Measurements from ENCODE around the gene ENTPD1.
"Not testable (repeated sequence)": the region's sequence is repeated elsewhere in the genome, so short reads cannot be mapped to it uniquely, and the experiment has no call there.

Gene ENTPD1

GRCh38 chr10:95794195-95794594, 38.2 kb downstream of the ENTPD1 start:
- no peak for DNase-seq (ENCODE audit: low spot score)

- no peak for DNase-seq (ENCODE audit: low spot score)
Observed at GRCh38 chr10:95795602-95796001, 39.6 kb downstream of the ENTPD1 start.

- no peak for DNase-seq (ENCODE audit: low spot score)
Observed at GRCh38 chr10:95796504-95796903, 40.5 kb downstream of the ENTPD1 start.

- no peak for DNase-seq (ENCODE audit: low spot score)
Observed at GRCh38 chr10:95798096-95798855, 42.3 kb downstream of the ENTPD1 start.

- DNase-seq (ENCODE audit: low spot score): not testable (repeated sequence)
Observed at GRCh38 chr10:95800286-95800685, 44.3 kb downstream of the ENTPD1 start.

- DNase-seq (ENCODE audit: low spot score): not testable (repeated sequence)
Observed at GRCh38 chr10:95806687-95807380, 50.9 kb downstream of the ENTPD1 start.

- not testable (repeated sequence) for DNase-seq (ENCODE audit: low spot score)
Observed at GRCh38 chr10:95808705-95809308, 52.8 kb downstream of the ENTPD1 start.

- no peak for DNase-seq (ENCODE audit: low spot score)
Observed at GRCh38 chr10:95809370-95810197, 53.6 kb downstream of the ENTPD1 start.

GRCh38 chr10:95810198-95810976, 54.4 kb downstream of the ENTPD1 start:
- no peak for DNase-seq (ENCODE audit: low spot score)

- DNase-seq (ENCODE audit: low spot score): no peak
Observed at GRCh38 chr10:95813054-95813685, 57.2 kb downstream of the ENTPD1 start.

- DNase-seq (ENCODE audit: low spot score): no peak
Observed at GRCh38 chr10:95814011-95814727, 58.2 kb downstream of the ENTPD1 start.

- DNase-seq (ENCODE audit: low spot score): no peak
Observed at GRCh38 chr10:95815133-95815532, 59.2 kb downstream of the ENTPD1 start.

GRCh38 chr10:95815701-95816240, 59.8 kb downstream of the ENTPD1 start:
- no peak for DNase-seq (ENCODE audit: low spot score)

- no peak for DNase-seq (ENCODE audit: low spot score)
Observed at GRCh38 chr10:95818010-95818409, 62.0 kb downstream of the ENTPD1 start.

- DNase-seq (ENCODE audit: low spot score): no peak
Observed at GRCh38 chr10:95818668-95819067, 62.7 kb downstream of the ENTPD1 start.

- no peak for DNase-seq (ENCODE audit: low spot score)
Observed at GRCh38 chr10:95819620-95820329, 63.8 kb downstream of the ENTPD1 start.

GRCh38 chr10:95820363-95820762, 64.4 kb downstream of the ENTPD1 start:
- DNase-seq (ENCODE audit: low spot score): no peak

- DNase-seq (ENCODE audit: low spot score): no peak
Observed at GRCh38 chr10:95821720-95822119, 65.8 kb downstream of the ENTPD1 start.

- no peak for DNase-seq (ENCODE audit: low spot score)
Observed at GRCh38 chr10:95830044-95830443, 74.1 kb downstream of the ENTPD1 start.
